EL (cell line): ENCODE measurements around the gene LINGO3.

Experiments used
- DNase-seq: peaks from one replicate; pipeline ENCODE4 v3.0.0-alpha.2; 2016

The LINGO3 gene

GRCh38 chr19:2338751-2339643 is 31.0 kb upstream of the LINGO3 start:
- no peak for DNase-seq

- DNase-seq, result no peak
Observed at GRCh38 chr19:2338055-2338615, 30.2 kb upstream of the LINGO3 start.

GRCh38 chr19:2337329-2337707 is 29.4 kb upstream of the LINGO3 start:
- DNase-seq, result no peak

GRCh38 chr19:2336528-2337328 is 28.8 kb upstream of the LINGO3 start:
- DNase-seq, result no peak

GRCh38 chr19:2335848-2336247 is 27.9 kb upstream of the LINGO3 start:
- DNase-seq, result no peak

GRCh38 chr19:2334986-2335846 is 27.3 kb upstream of the LINGO3 start:
- DNase-seq, result no peak

- DNase-seq, result no peak
Observed at GRCh38 chr19:2334426-2334825, 26.5 kb upstream of the LINGO3 start.

GRCh38 chr19:2333807-2334211 is 25.9 kb upstream of the LINGO3 start:
- DNase-seq, result no peak

- DNase-seq, result no peak
Observed at GRCh38 chr19:2333027-2333806, 25.3 kb upstream of the LINGO3 start.

GRCh38 chr19:2332341-2333026 is 24.5 kb upstream of the LINGO3 start:
- DNase-seq, result no peak

- no peak for DNase-seq
Observed at GRCh38 chr19:2331601-2332246, 23.8 kb upstream of the LINGO3 start.

- DNase-seq, result no peak
Observed at GRCh38 chr19:2330632-2331284, 22.8 kb upstream of the LINGO3 start.

- no peak for DNase-seq
Observed at GRCh38 chr19:2330255-2330631, 22.3 kb upstream of the LINGO3 start.

- no peak for DNase-seq
Observed at GRCh38 chr19:2329501-2329916, 21.6 kb upstream of the LINGO3 start.

- DNase-seq, result no peak
Observed at GRCh38 chr19:2329149-2329478, 21.2 kb upstream of the LINGO3 start.

GRCh38 chr19:2328401-2329148 is 20.6 kb upstream of the LINGO3 start, which contains the start of the genes LSM7 and SPPL2B:
Gene LSM7, minus strand, starts transcription at chr19:2328586. Its CDS starts 20 bp downstream, at chr19:2328566.
Gene SPPL2B, plus strand, starts transcription at chr19:2328684. Its CDS starts 26 bp downstream, at chr19:2328710.
- peak; percentile 88 for DNase-seq

- DNase-seq, result peak; percentile 92
Observed at GRCh38 chr19:2327773-2328400, 19.9 kb upstream of the LINGO3 start.

- no peak for DNase-seq
Observed at GRCh38 chr19:2326699-2327360, 18.9 kb upstream of the LINGO3 start.
